Activated CD8-positive, alpha-beta memory T cell treated with anti-CD3 and anti-CD28 coated beads, Interleukin-2, amount 50 U/mL, for 4 hours (primary cell): ENCODE results near the gene ABCG1.

ENCODE experiments used
- DNase-seq: peaks from one replicate; pipeline ENCODE4 v3.0.0-alpha.2; 2020

Gene ABCG1

GRCh38 chr21:42331660-42332059 is 112.7 kb downstream of the ABCG1 start:
- no peak for DNase-seq

- no peak for DNase-seq
These were observed 113.8 kb downstream of the ABCG1 start for GRCh38 chr21:42332557-42333317.

GRCh38 chr21:42336054-42336453 is 117.1 kb downstream of the ABCG1 start:
- DNase-seq = no peak

- DNase-seq = no peak
These were observed 118.3 kb downstream of the ABCG1 start for GRCh38 chr21:42337276-42337675.

- peak; percentile 83 for DNase-seq
These were observed 119.1 kb downstream of the ABCG1 start for GRCh38 chr21:42337830-42338728.

- no peak for DNase-seq
These were observed 120.1 kb downstream of the ABCG1 start for GRCh38 chr21:42338729-42339715.

GRCh38 chr21:42340187-42341050 is 121.5 kb downstream of the ABCG1 start:
- DNase-seq = no peak

- no peak for DNase-seq
These were observed 123.0 kb downstream of the ABCG1 start for GRCh38 chr21:42341776-42342542.

- no peak for DNase-seq
These were observed 124.2 kb downstream of the ABCG1 start for GRCh38 chr21:42343101-42343500.

- no peak for DNase-seq
These were observed 124.6 kb downstream of the ABCG1 start for GRCh38 chr21:42343556-42343955.

GRCh38 chr21:42343963-42344510 is 125.1 kb downstream of the ABCG1 start:
- no peak for DNase-seq

- DNase-seq = no peak
These were observed 125.7 kb downstream of the ABCG1 start for GRCh38 chr21:42344631-42345030.

- DNase-seq = no peak
These were observed 127.5 kb downstream of the ABCG1 start for GRCh38 chr21:42346441-42346840.
